Measurements from ENCODE around the gene MEAF6.

DNA sequence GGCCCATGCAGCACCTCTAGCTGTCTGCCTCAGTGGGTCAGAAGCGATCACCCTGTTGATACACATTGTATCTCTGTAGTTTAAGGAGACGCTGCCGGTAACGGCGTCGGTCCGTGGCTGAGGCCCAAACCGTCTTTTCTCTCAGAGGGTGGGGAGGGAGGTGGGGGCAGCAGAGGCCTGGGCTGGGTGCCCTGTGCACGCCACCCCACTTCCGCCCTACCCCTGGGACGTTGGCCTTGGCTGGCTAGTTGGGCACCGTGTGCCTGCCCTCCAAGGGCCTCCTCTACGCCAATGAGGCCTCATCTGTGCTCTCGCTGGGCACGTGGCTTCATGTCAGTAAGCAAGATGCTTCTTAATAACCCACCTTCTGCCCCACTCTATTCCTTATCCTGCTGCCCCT lies 30.8 kb downstream of the MEAF6 start:
- TF ChIP-seq, protein P1, sequence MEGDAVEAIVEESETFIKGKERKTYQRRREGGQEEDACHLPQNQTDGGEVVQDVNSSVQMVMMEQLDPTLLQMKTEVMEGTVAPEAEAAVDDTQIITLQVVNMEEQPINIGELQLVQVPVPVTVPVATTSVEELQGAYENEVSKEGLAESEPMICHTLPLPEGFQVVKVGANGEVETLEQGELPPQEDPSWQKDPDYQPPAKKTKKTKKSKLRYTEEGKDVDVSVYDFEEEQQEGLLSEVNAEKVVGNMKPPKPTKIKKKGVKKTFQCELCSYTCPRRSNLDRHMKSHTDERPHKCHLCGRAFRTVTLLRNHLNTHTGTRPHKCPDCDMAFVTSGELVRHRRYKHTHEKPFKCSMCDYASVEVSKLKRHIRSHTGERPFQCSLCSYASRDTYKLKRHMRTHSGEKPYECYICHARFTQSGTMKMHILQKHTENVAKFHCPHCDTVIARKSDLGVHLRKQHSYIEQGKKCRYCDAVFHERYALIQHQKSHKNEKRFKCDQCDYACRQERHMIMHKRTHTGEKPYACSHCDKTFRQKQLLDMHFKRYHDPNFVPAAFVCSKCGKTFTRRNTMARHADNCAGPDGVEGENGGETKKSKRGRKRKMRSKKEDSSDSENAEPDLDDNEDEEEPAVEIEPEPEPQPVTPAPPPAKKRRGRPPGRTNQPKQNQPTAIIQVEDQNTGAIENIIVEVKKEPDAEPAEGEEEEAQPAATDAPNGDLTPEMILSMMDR (IDR thresholded peaks at IDR 0.05) = no peak
- TF ChIP-seq POLR2AphosphoS5 (IDR thresholded peaks at IDR 0.05) = no peak

Data from prostate gland (tissue), 2 donors.